Measurements from ENCODE around the gene CD82. TPM values are rescaled to one million over a fixed set of nuclear protein-coding genes. Genes with fewer than 3 reads are reported as not detected.
A peak's percentile ranks its signal among the peaks of the same experiment; 100 is the strongest.

The CD82 gene
- total and polyA plus RNA-seq, 2 of the 8 experiments (the other 6 are each of a cell fraction or from before 2014, with no cell fraction given): 7.9 to 10.3 TPM

- no peak overlapping the region for H3K4me2 ChIP-seq (ENCODE audit: insufficient read depth in 1 of 2, low read depth in 2 of 2, low read length in 2 of 2)
- peak overlapping the region; percentile 63 for H4K91ac ChIP-seq (replicated peaks; ENCODE audit: insufficient read length, low read length)
- no peaks in the 10 kb centered on the region for H3K23me2 ChIP-seq (ENCODE audit: low read depth, low read length)
- no peaks in the 10 kb centered on the region for H3K79me2 ChIP-seq (ENCODE audit: control insufficient read depth in 1 of 2, insufficient read depth in 2 of 2, low read length in 2 of 2)
- H4K8ac ChIP-seq (ENCODE audit: extremely low read depth, insufficient read depth, low read length): no peak overlapping the region
- no peak overlapping the region for H3K9ac ChIP-seq (replicated peaks in 1 of 4; ENCODE audit: extremely low read depth in 1 of 4, low read depth in 3 of 4, low read length in 3 of 4)
- H3K36me3 ChIP-seq (ENCODE audit: control insufficient read depth in 2 of 4, insufficient read depth in 4 of 4, low read length in 3 of 4): no peaks in the 10 kb centered on the region
- no peak overlapping the region for H3K27ac ChIP-seq (ENCODE audit: low read depth, low read length)
- no peak overlapping the region for H3K23ac ChIP-seq (ENCODE audit: insufficient read length)
- no peak overlapping the region for H3K56ac ChIP-seq (replicated peaks; ENCODE audit: insufficient read length, low read depth, low read length)
- H2BK120ac ChIP-seq (replicated peaks; ENCODE audit: low read depth, low read length): no peak overlapping the region
- H3K4me3 ChIP-seq (ENCODE audit: extremely low read depth in 1 of 4, insufficient read depth in 2 of 4, low read depth in 3 of 4, low read length in 4 of 4): no peak overlapping the region
- no peaks in the 10 kb centered on the region for H3K9me3 ChIP-seq (ENCODE audit: insufficient read depth in 2 of 2, low read depth in 1 of 2, low read length in 1 of 2)
- no peak overlapping the region for H3K14ac ChIP-seq (ENCODE audit: insufficient read length)
- no peaks in the 10 kb centered on the region for H3K79me1 ChIP-seq (ENCODE audit: low read depth, low read length)
- FAIRE-seq: no peak
- H2AK5ac ChIP-seq (ENCODE audit: low read depth, low read length): peak overlapping the region; percentile 16; the same call in 1 of the 2 replicates
- peaks cover 0 to 9% (median 7%) of the 10 kb centered on the region in 4 experiments; a peak in 4 of 7 replicates for H3K27me3 ChIP-seq (replicated peaks in 1 of 4; ENCODE audit: control insufficient read depth in 3 of 4, extremely low read depth in 1 of 4, insufficient read depth in 3 of 4, low read length in 3 of 4)
- no peak overlapping the region for H2BK5ac ChIP-seq (ENCODE audit: low read depth, low read length)
- H4K5ac ChIP-seq (ENCODE audit: insufficient read length, low read depth, low read length): no peak overlapping the region
- POLR2A ChIA-PET (ENCODE audit: partially characterized antibody): interaction anchor here (0.6 to 1.7 kb wide), 2 partner anchors 59 to 363 kb away, joined by 3 to 6 read pairs; no protein-coding TSS in a partner anchor
- CTCF ChIA-PET (ENCODE audit: partially characterized antibody): interaction anchor here (0.7 to 8.8 kb wide), 56 partner anchors 8 to 513 kb away, joined by 3 to 162 read pairs (median 4); partner anchors contain the start of gene CD82
- H2BK12ac ChIP-seq (ENCODE audit: low read depth, low read length): 0 out of 2 replicates have a peak overlapping the region, but pooled peaks have one; percentile 5
- no peak overlapping the region for H2BK20ac ChIP-seq (ENCODE audit: low read length)
- WGBS, 2 experiments (ENCODE audit: extremely low coverage in 1 of 2, insufficient coverage in 1 of 2, insufficient read length in 1 of 2, insufficient replicate concordance in 2 of 2, low coverage in 1 of 2, low lambda C conversion rate in 2 of 2, missing lambda C conversion rate in 1 of 2): 89% methylated on average over 12 of the region's 18 CpGs; no CpG with 5 or more reads in 1 of the 2 experiments
- H3K4ac ChIP-seq (replicated peaks; ENCODE audit: insufficient read length, low read depth, low read length): no peak overlapping the region
- no peak overlapping the region for H2AFZ ChIP-seq (ENCODE audit: low read length)
- H3K4me1 ChIP-seq (replicated peaks in 1 of 4; ENCODE audit: control insufficient read depth in 3 of 4, insufficient read depth in 4 of 4, low read length in 3 of 4): peaks cover 0 to 9% (median 1%) of the 10 kb centered on the region in 4 experiments; a peak in 3 of 7 replicates
- peak overlapping the region; percentile 38; the same call in 1 of the 2 replicates for H3K18ac ChIP-seq (ENCODE audit: extremely low read depth, low read length)
- DNase-seq (ENCODE audit: low read depth in 1 of 2, low spot score in 2 of 2): no peak
- 0 out of 2 replicates have a peak overlapping the region, but pooled peaks have one; percentile 19 for H2BK15ac ChIP-seq (ENCODE audit: low read length)
- H4K20me1 ChIP-seq (replicated peaks in 1 of 2; ENCODE audit: control insufficient read depth in 1 of 2, insufficient read depth in 2 of 2, low read length in 2 of 2): no peaks in the 10 kb centered on the region
- TF ChIP-seq YY1 (IDR thresholded peaks at IDR 0.05; ENCODE audit: low read depth, low read length) (no peak), E2F6 (IDR thresholded peaks at IDR 0.05) (no peak), SRF (IDR thresholded peaks at IDR 0.05; ENCODE audit: low read depth, low read length) (no peak)
Observed at GRCh38 chr11:44617671-44618461, 52.4 kb downstream of the CD82 start.
